HG03025 (cell line): ENCODE measurements around the gene ZNF786.
"Not testable (repeated sequence)": the region's sequence is repeated elsewhere in the genome, so short reads cannot be mapped to it uniquely, and the experiment has no call there.

ENCODE experiments used
- ATAC-seq: cut with Tn5 transposase; IDR thresholded peaks from one replicate; pipeline ENCODE4 v1.9.1; 2021; ENCODE audit warnings: mild to moderate bottlenecking, moderate library complexity; ENCODE audit not compliant: unreplicated experiment, low FRiP score

Gene ZNF786

GRCh38 chr7:149085866-149086265 is 4.7 kb downstream of the ZNF786 start:
- no peak for ATAC-seq

- no peak for ATAC-seq
Observed at GRCh38 chr7:149084407-149084806, 6.1 kb downstream of the ZNF786 start.

- no peak for ATAC-seq
Observed at GRCh38 chr7:149081914-149082313, 8.6 kb downstream of the ZNF786 start.

GRCh38 chr7:149077594-149077993 is 12.9 kb downstream of the ZNF786 start:
- no peak for ATAC-seq

- no peak for ATAC-seq
Observed at GRCh38 chr7:149075286-149075685, 15.2 kb downstream of the ZNF786 start.

- ATAC-seq, result no peak
Observed at GRCh38 chr7:149074116-149074885, 16.2 kb downstream of the ZNF786 start.

- ATAC-seq, result no peak
Observed at GRCh38 chr7:149072438-149072775, 18.1 kb downstream of the ZNF786 start.

- ATAC-seq, result no peak
Observed at GRCh38 chr7:149071641-149072437, 18.7 kb downstream of the ZNF786 start.

- no peak for ATAC-seq
Observed at GRCh38 chr7:149071182-149071635, 19.3 kb downstream of the ZNF786 start.

GRCh38 chr7:149070372-149071125 is 20.0 kb downstream of the ZNF786 start:
- no peak for ATAC-seq

GRCh38 chr7:149067869-149068268 is 22.6 kb downstream of the ZNF786 start:
- ATAC-seq, result no peak

GRCh38 chr7:149063476-149063875 is 27.0 kb downstream of the ZNF786 start:
- ATAC-seq, result no peak

GRCh38 chr7:149062217-149062899 is 28.2 kb downstream of the ZNF786 start:
- ATAC-seq, result not testable (repeated sequence)

- ATAC-seq, result no peak
Observed at GRCh38 chr7:149060156-149060555, 30.4 kb downstream of the ZNF786 start.

- no peak for ATAC-seq
Observed at GRCh38 chr7:149053885-149054284, 36.6 kb downstream of the ZNF786 start.

GRCh38 chr7:149053384-149053783 is 37.1 kb downstream of the ZNF786 start:
- no peak for ATAC-seq

GRCh38 chr7:149050941-149051340 is 39.6 kb downstream of the ZNF786 start:
- ATAC-seq, result no peak

- ATAC-seq, result no peak
Observed at GRCh38 chr7:149048805-149049204, 41.7 kb downstream of the ZNF786 start.

- no peak for ATAC-seq
Observed at GRCh38 chr7:149046416-149046815, 44.1 kb downstream of the ZNF786 start.

GRCh38 chr7:149043936-149044335 is 46.6 kb downstream of the ZNF786 start:
- no peak for ATAC-seq

- ATAC-seq, result no peak
Observed at GRCh38 chr7:149041350-149041749, 49.2 kb downstream of the ZNF786 start.
